Large intestine (tissue), 3 donors: ENCODE measurements around the gene SLC37A1. TPM values are rescaled to one million over a fixed set of nuclear protein-coding genes. Genes with fewer than 3 reads are reported as not detected.

Experiments used
- DNase-seq, 2 donors: peaks; one replicate each; pipeline versions ENCODE4 v3.0.0 to v3.0.0-alpha.2; 2013
- H3K27ac ChIP-seq: one replicate; pipeline ENCODE4 v1.5.1; 2013; ENCODE audit warnings: low read length
- H3K27me3 ChIP-seq: 2 replicates; pipeline ENCODE4 v1.6.1; 2013; ENCODE audit warnings: low read length; ENCODE audit not compliant: control insufficient read depth, insufficient read depth
- H3K36me3 ChIP-seq: 2 replicates; pipeline ENCODE4 v1.6.1; 2013; ENCODE audit warnings: low read length; ENCODE audit not compliant: control insufficient read depth, insufficient read depth
- H3K4me1 ChIP-seq: one replicate; pipeline ENCODE4 v1.6.1; 2013; ENCODE audit warnings: low read length; ENCODE audit not compliant: control insufficient read depth, insufficient read depth
- H3K4me3 ChIP-seq: one replicate; pipeline ENCODE4 v1.5.1; 2013; ENCODE audit warnings: low read length
- H3K9me3 ChIP-seq: one replicate; pipeline ENCODE4 v1.6.1; 2013; ENCODE audit warnings: mild to moderate bottlenecking, low read depth, low read length, moderate library complexity; ENCODE audit not compliant: control insufficient read depth
- WGBS: methylation state at CpG from one replicate; pipeline ENCODE4 v1.1.5; 2013; ENCODE audit warnings: low lambda C conversion rate; ENCODE audit not compliant: insufficient coverage; 5-methylcytosine and 5-hydroxymethylcytosine counted together
- polyA plus RNA-seq: library from polyadenylated mRNA; unstranded; fragments of 120-200 nt; gene quantifications from one replicate; pipeline ENCODE4 v1.2.1, GENCODE V29; 2013

SLC37A1 gene
- polyA plus RNA-seq, 1 donor: 35.9 TPM

DNA sequence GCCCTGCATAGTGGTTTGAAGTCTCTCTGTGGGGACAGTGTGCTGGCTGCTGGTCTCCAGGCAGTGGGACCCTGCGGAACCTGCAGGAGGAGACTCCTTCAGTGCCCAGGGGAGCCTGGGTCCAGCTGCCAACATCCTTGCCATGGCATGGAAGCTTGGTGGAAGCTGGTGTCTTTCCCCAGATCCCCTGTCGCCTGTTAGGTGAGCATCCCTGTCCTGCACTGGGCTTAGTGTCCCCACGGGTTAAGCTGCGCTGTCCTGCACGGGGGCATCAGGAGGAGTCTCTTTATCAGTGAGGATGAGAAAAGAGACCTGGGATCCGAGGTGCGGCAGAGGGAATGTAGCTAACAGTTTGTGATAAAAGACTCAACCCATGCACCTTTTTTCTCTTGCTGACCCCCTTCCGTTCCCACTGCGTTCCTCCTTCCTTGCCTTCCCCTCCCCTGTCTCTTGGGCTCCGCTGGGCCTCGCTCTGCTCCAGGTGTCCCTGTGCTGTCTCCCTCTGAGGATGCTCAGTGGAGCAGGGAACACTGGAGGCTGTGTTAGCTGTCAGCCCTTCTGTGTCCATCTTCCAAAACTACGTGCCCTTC is 59.3 kb downstream of the SLC37A1 start:
- no peak for DNase-seq
- WGBS: no CpG with 5 or more reads among the region's 12 CpGs
- H3K27ac ChIP-seq: no peak overlapping the region
- H3K9me3 ChIP-seq: no peaks in the 10 kb centered on the region
- no peak overlapping the region for H3K4me3 ChIP-seq
- H3K4me1 ChIP-seq: no peaks in the 10 kb centered on the region
- no peaks in the 10 kb centered on the region for H3K27me3 ChIP-seq
- H3K36me3 ChIP-seq: peaks cover 62% of the 10 kb centered on the region

DNA sequence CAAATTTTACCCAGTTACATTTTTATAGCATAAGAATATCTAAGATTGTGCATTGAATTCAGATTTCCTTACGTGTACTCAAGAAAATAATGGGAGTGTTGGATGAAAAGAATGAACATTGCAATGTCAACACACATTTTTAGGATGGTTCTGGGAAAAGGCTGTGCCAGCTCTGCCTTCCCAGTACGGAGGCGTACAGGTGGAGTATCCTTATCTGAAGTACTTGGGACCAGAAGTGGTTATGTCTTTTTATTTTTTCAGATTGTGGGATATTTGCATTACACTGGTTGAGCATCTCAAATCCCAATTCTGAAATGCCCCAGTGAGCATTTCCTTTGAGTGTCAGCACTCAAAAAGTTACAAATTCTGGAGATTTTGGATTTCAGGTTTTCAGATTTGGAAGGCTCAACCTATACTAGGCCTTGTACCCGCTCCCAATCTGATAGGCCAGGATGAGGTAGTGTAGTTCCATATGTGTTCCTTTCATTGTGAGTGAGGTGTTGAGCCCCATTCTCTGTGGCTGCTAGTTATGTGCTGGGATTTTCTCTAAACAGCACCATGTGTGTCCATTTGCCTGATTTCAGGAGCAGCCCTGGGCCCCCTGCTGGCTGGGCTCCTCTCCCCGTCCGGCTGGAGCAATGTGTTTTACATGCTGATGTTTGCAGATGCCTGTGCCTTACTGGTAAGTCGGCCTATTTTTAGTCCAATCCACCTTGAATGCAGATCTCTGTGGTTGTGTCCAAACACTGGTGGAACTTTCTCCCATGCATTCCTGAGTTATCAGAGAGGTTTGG is 60.8 kb downstream of the SLC37A1 start:
- no CpG with 5 or more reads among the region's 7 CpGs for WGBS
- no peak for DNase-seq

DNA sequence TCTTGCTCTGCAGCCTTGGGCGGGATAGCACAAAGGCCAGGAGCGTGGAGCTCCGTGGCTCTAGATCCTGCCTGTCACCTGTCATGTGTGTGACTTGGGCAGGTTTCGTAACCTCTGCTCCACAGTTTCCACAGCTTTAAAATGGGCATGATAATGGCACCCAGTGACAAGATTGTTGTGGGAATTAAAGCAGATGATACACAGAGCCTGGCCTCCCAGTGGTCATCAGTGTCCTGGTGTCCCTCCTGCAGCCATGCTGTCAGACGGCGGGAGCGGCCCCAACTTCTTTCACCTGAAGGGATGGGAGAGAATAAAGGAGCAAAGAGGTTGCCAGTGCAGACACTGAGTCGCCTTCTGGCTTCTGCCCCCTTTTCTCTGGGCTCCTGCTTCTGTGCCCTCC is 61.5 kb downstream of the SLC37A1 start:
- Histone ChIP-seq H3K27me3 (no peaks in the 10 kb centered on the region), H3K9me3 (no peaks in the 10 kb centered on the region), H3K36me3 (peaks cover 54% of the 10 kb centered on the region), H3K4me3 (no peak overlapping the region), H3K4me1 (no peaks in the 10 kb centered on the region), H3K27ac (no peak overlapping the region)
- DNase-seq: no peak
- WGBS: 90% methylated on average over 2 of the region's 8 CpGs

More for the DNA sequence above, 60.8 kb downstream of the SLC37A1 start:
- H3K27me3 ChIP-seq: no peaks in the 10 kb centered on the region
- no peaks in the 10 kb centered on the region for H3K4me1 ChIP-seq
- no peaks in the 10 kb centered on the region for H3K9me3 ChIP-seq
- no peak overlapping the region for H3K4me3 ChIP-seq
- peaks cover 53% of the 10 kb centered on the region for H3K36me3 ChIP-seq
- H3K27ac ChIP-seq: no peak overlapping the region

DNA sequence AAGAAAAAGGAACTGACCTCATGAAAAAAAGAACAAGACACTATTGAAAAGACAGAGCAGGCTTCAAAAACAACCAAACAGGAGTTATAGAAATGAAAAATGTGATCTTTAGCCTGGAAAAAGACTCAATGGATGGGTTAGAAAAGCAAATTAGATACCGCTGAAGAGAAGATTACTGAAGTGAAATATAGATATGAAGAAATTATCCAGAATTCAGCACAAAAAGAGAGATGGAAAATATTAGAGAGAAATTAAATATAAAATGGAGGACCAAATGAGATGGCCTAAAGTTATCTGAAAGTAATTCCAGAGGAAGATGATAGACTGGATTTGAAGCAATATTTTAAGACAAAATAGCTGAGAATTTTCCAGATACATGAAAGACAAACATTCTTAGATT is 63.0 kb downstream of the SLC37A1 start:
- no peak for DNase-seq
- no peak overlapping the region for H3K27ac ChIP-seq
- 100% methylated on average over 1 of the region's 1 CpG for WGBS
- no peaks in the 10 kb centered on the region for H3K9me3 ChIP-seq
- no peaks in the 10 kb centered on the region for H3K27me3 ChIP-seq
- no peaks in the 10 kb centered on the region for H3K4me1 ChIP-seq
- H3K4me3 ChIP-seq: no peak overlapping the region
- peaks cover 51% of the 10 kb centered on the region for H3K36me3 ChIP-seq

DNA sequence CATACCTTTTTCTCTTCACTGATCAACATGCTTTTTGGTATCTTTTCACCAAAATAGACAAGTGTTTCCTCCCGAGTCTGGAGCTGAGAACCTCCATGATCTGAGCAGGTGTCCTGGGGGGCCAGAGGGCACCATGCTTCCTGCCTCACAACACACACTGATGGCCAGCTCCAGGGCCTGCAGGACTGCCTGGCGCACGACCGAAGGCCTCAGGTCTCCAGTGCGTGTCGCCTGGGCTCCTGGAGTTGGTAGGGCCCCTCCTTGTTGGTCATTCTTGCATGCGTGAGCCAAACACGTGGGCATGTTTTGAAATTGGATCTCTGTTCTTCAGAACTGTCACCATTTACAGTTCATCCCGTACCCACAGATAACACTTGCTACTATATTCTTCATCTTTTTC is 64.4 kb downstream of the SLC37A1 start:
- Histone ChIP-seq H3K27me3 (no peaks in the 10 kb centered on the region), H3K27ac (no peak overlapping the region), H3K4me1 (no peaks in the 10 kb centered on the region), H3K9me3 (no peaks in the 10 kb centered on the region), H3K36me3 (peaks cover 38% of the 10 kb centered on the region), H3K4me3 (no peak overlapping the region)
- no peak for DNase-seq
- no CpG with 5 or more reads among the region's 9 CpGs for WGBS

DNA sequence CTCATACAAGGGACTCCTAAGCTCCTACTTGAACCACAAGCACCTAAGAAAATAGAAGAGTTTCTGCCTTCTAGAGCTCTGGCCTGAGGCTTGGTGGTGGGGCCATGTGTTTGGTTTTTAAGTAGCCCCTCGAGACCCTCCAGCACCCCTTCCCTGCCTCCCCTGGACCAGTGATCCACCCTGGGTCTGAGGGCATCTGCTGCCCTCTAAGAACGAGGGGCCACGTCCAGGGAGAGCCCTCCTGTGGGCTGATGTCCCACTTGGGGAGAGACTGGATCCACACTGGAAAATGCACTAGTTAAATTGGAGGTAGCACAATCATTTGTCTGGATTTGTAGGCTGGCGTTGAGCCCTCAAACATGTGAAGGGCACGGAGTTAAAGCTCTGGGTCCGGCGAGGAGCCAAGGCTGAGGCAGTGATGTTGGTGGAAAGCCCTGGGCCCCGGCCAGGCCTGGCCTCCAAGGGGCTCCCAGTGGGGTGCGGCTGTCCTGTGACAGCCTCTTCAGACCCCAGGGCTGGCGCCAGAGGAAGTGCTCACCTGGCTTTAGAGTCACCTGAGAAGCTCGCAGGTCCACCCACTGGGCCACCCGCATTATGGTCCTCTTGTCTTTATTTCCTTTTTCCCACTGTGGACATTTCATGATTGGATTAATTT is 65.2 kb downstream of the SLC37A1 start:
- DNase-seq: no peak
- H3K36me3 ChIP-seq: peaks cover 36% of the 10 kb centered on the region
- no peak overlapping the region for H3K27ac ChIP-seq
- no peak overlapping the region for H3K4me3 ChIP-seq
- no peaks in the 10 kb centered on the region for H3K9me3 ChIP-seq
- no CpG with 5 or more reads among the region's 12 CpGs for WGBS
- H3K27me3 ChIP-seq: no peaks in the 10 kb centered on the region
- H3K4me1 ChIP-seq: no peaks in the 10 kb centered on the region

DNA sequence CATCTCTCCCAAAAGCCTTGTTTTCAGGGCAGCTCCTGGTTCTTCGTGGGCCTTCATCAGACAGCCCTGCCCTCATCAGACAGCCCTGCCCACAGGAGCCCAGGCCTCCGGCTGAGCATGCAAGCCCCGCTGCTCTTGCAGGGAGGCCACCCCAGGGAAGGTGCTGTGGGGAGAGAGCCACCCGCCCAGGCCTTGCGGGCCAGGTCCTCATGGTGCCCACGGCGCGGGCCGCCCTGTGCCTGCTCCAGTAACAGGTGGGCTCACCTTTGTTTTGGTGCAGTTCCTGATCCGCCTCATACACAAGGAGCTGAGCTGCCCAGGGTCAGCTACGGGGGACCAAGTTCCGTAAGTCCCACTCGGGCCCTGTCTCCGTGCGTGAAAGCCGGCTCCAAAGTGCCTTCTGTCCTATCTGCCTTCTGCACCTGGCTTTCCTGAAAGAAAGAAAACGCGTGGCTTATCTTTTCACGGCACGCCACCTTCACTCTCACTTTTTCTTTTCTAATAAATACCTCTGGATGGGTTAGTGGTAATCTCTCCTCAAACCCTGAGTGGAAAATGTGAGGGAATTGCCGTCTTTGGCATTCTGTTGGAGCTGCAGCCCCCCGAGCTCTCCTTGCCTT is 65.9 kb downstream of the SLC37A1 start:
- WGBS: 71% methylated on average over 4 of the region's 22 CpGs
- Histone ChIP-seq H3K36me3 (peaks cover 34% of the 10 kb centered on the region), H3K9me3 (no peaks in the 10 kb centered on the region), H3K4me1 (no peaks in the 10 kb centered on the region), H3K27me3 (no peaks in the 10 kb centered on the region), H3K4me3 (no peak overlapping the region), H3K27ac (no peak overlapping the region)
- no peak for DNase-seq

DNA sequence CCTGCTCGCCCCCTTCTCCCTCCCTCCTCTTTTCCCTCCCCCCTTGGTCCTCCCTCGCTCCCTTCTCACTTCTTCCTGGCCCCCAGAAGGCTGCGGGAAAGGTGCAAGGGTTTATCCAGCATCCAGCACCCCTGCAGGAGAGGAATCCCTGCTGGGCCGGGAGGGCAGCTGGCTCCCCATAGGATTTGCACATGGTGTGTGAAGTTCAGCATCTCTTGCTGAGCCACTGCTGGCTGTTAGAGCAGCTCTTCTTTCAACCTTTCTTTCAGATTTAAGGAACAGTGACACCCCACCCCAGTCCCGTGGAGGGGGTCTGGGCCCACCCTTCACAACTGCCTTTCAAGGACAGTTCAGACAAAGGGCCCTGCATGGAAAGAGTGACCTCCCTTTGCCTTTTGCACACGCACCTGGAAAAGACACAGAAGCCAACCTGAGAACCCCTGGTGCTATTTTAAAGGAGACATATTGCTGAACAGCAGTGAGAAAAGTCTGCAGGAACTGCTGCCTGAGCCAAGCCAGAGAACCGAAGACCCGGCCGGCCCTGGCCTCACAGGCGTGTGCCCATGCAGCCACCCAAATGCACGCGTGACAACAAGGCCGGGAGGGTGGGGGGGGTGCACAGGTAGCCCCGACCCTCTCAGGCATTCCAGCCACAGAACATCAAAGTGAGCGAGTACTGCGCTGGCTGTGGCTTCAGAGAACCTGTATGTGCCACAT is 66.6 kb downstream of the SLC37A1 start:
- no peak overlapping the region for H3K27ac ChIP-seq
- DNase-seq: no peak
- H3K9me3 ChIP-seq: no peaks in the 10 kb centered on the region
- H3K4me3 ChIP-seq: no peak overlapping the region
- no peaks in the 10 kb centered on the region for H3K27me3 ChIP-seq
- no peaks in the 10 kb centered on the region for H3K4me1 ChIP-seq
- WGBS: no CpG with 5 or more reads among the region's 16 CpGs
- H3K36me3 ChIP-seq: peaks cover 27% of the 10 kb centered on the region

DNA sequence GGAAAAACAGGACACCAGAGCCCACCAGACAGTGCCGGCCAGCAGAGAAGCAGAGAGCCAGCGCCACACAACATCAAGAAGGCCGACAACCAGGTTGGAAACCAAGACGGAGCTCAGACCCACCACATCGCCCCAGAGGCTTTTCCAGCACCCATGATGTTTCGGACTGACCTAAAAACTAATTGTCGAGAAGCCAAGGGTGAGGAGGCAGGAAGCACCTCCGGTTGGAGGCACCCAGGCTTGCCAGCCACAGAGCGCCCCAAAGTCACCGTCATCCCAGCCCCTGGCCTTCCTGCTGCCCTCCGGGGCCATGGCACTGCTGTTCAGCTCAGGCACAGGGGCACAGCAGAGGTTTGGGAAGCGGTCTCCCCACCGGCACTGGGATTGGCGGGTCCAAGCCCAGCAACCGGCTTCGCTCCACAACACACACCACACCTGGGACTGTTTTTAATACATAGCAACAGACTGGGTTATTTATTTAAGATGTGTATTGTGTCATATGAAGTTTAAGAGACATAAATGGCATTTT is 67.2 kb downstream of the SLC37A1 start:
- Histone ChIP-seq H3K4me1 (no peaks in the 10 kb centered on the region), H3K36me3 (peaks cover 24% of the 10 kb centered on the region), H3K9me3 (no peaks in the 10 kb centered on the region), H3K27me3 (no peaks in the 10 kb centered on the region), H3K27ac (no peak overlapping the region), H3K4me3 (no peak overlapping the region)
- DNase-seq: no peak
- WGBS: no CpG with 5 or more reads among the region's 16 CpGs
